WTC11 (cell line): ENCODE results near the gene TRIM69. TPM values are rescaled to one million over a fixed set of nuclear protein-coding genes. Genes with fewer than 3 reads are reported as not detected.

Experiments used
- ATAC-seq: fragments of 200-7000 bp; cut with Tn5 transposase; 2 replicates; pipeline ENCODE4 v1.10.0; 2021; ENCODE audit warnings: mild to moderate bottlenecking, moderate library complexity
- CTCF ChIA-PET: fragments of 300-600 bp; sonication (Branson Sonifier 250); formaldehyde crosslinking; loops from one replicate; lab custom pipeline; 2021; ENCODE audit warnings: antibody characterized with exemption; lab: Charles Lee
- POLR2A ChIA-PET: fragments of 350-600 bp; sonication (Branson Sonifier 250); formaldehyde crosslinking; loops from one replicate; lab custom pipeline; 2021; ENCODE audit warnings: antibody characterized with exemption; lab: Charles Lee
- DNase-seq: peaks from one replicate; pipeline ENCODE4 v3.0.0; 2021; ENCODE audit warnings: low spot score
- H3K27ac Mint-ChIP-seq: 2 replicates; pipeline ENCODE4 v1.8.0; 2021; ENCODE audit warnings: mixed read lengths
- H3K27me3 Mint-ChIP-seq: 2 replicates; pipeline ENCODE4 v1.8.0; 2021; ENCODE audit warnings: low read depth, mild to moderate bottlenecking, moderate library complexity, mixed read lengths
- H3K36me3 Mint-ChIP-seq: 2 replicates; pipeline ENCODE4 v1.8.0; 2021; ENCODE audit warnings: mixed read lengths
- H3K4me1 Mint-ChIP-seq: 2 replicates; pipeline ENCODE4 v1.8.0; 2022; ENCODE audit warnings: mixed read lengths
- H3K4me3 Mint-ChIP-seq: 2 replicates; pipeline ENCODE4 v1.8.0; 2021; ENCODE audit warnings: mild to moderate bottlenecking, moderate library complexity, mixed read lengths
- H3K9me3 Mint-ChIP-seq: 2 replicates; pipeline ENCODE4 v1.8.0; 2021; ENCODE audit warnings: mixed read lengths
- ATF1 ChIP-seq: sonication (generic); formaldehyde crosslinking; IDR thresholded peaks from 2 replicates; pipeline ENCODE4 v1.8.1; 2023; ENCODE audit warnings: mild to moderate bottlenecking, moderate library complexity, missing genetic modification reagents
- CREB1 ChIP-seq: sonication (generic); formaldehyde crosslinking; IDR thresholded peaks from 2 replicates; pipeline ENCODE4 v1.8.0; 2023; ENCODE audit warnings: mild to moderate bottlenecking, missing genetic modification reagents
- FOXP1 ChIP-seq: sonication (generic); formaldehyde crosslinking; IDR thresholded peaks from 2 replicates; pipeline ENCODE4 v1.8.0; 2022; ENCODE audit warnings: missing genetic modification reagents, mild to moderate bottlenecking, moderate library complexity, borderline replicate concordance
- MYBL2 ChIP-seq: sonication (generic); formaldehyde crosslinking; IDR thresholded peaks from 2 replicates; pipeline ENCODE4 v1.8.1; 2023; ENCODE audit warnings: mild to moderate bottlenecking, moderate library complexity, missing genetic modification reagents
- NFE2L1 ChIP-seq: sonication (generic); formaldehyde crosslinking; IDR thresholded peaks from 2 replicates; pipeline ENCODE4 v1.8.1; 2023; ENCODE audit warnings: missing genetic modification reagents
- NR1H2 ChIP-seq: sonication (generic); formaldehyde crosslinking; IDR thresholded peaks from 2 replicates; pipeline ENCODE4 v1.9.0; 2021; ENCODE audit warnings: mild to moderate bottlenecking, moderate library complexity, missing genetic modification reagents
- NR2C2 ChIP-seq: sonication (generic); formaldehyde crosslinking; IDR thresholded peaks from 2 replicates; pipeline ENCODE4 v1.8.0; 2022; ENCODE audit warnings: mild to moderate bottlenecking, missing genetic modification reagents
- OVOL2 ChIP-seq: fragments of 250-450 bp; sonication (Bioruptor Pico); IDR thresholded peaks from 2 replicates; pipeline ENCODE4 v1.9.0; 2021; ENCODE audit warnings: mild to moderate bottlenecking, borderline replicate concordance
- PRRX2 ChIP-seq: fragments of 250-450 bp; sonication (Bioruptor Pico); IDR thresholded peaks from 2 replicates; pipeline ENCODE4 v1.8.0; 2021; ENCODE audit warnings: mild to moderate bottlenecking
- RELA ChIP-seq: sonication (generic); formaldehyde crosslinking; IDR thresholded peaks from 2 replicates; pipeline ENCODE4 v1.8.1; 2022; ENCODE audit warnings: missing genetic modification reagents, mild to moderate bottlenecking, borderline replicate concordance
- TP53 ChIP-seq: sonication (generic); formaldehyde crosslinking; IDR thresholded peaks from 2 replicates; pipeline ENCODE4 v1.8.1; 2023; ENCODE audit warnings: mild to moderate bottlenecking, missing genetic modification reagents
- ZNF232 ChIP-seq: sonication (generic); formaldehyde crosslinking; IDR thresholded peaks from 2 replicates; pipeline ENCODE4 v1.8.0; 2022; ENCODE audit warnings: mild to moderate bottlenecking, missing genetic modification reagents
- ZNF671 ChIP-seq: fragments of 250-450 bp; sonication (Bioruptor Pico); IDR thresholded peaks from 2 replicates; pipeline ENCODE4 v1.8.0; 2021; ENCODE audit warnings: mild to moderate bottlenecking
- total RNA-seq: library from RNA; stranded (reverse); gene quantifications from 3 replicates; pipeline ENCODE4 v1.2.3, GENCODE V29; 2021
- TF ChIP-seq, protein P1 (sequence below): sonication (generic); formaldehyde crosslinking; IDR thresholded peaks from 2 replicates; pipeline ENCODE4 v1.8.1; 2023; ENCODE audit warnings: mild to moderate bottlenecking, moderate library complexity, missing genetic modification reagents
- TF ChIP-seq, protein P2 (sequence below): sonication (generic); formaldehyde crosslinking; IDR thresholded peaks from 2 replicates; pipeline ENCODE4 v1.8.0; 2023; ENCODE audit warnings: mild to moderate bottlenecking, missing genetic modification reagents
- TF ChIP-seq, protein P3 (sequence below): sonication (generic); formaldehyde crosslinking; IDR thresholded peaks from 2 replicates; pipeline ENCODE4 v1.8.1; 2022; ENCODE audit warnings: missing genetic modification reagents, borderline replicate concordance
- TF ChIP-seq, protein P4 (sequence below): sonication (generic); formaldehyde crosslinking; IDR thresholded peaks from 2 replicates; pipeline ENCODE4 v1.8.1; 2022; ENCODE audit warnings: mild to moderate bottlenecking, moderate library complexity, missing genetic modification reagents

TRIM69 gene
- total RNA-seq, 1 experiment from 2014 or later = 10.4 TPM

DNA sequence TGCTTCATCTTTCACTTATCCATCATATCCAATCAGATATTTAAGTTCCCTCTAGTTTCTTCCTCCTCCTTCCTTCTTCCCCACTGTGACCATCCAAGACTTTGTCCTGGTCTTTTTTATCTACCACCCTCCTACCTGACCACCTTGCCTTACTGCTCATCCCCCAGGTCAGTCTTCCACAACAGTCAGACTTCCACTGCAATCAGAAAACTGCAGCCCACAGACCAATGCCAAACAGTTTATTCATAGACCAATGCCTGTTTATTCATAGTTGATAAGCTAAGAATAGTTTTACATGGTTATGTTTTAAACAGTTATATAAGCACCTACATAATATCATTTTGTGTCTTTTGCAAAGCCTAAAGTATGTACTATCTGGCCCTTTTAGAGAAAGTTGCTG is 65.5 kb downstream of the TRIM69 start:
- Mint-ChIP-seq H3K27ac (no peak overlapping the region), H3K27me3 (no peaks in the 10 kb centered on the region; the same call in 1 of the 2 replicates), H3K4me1 (no peaks in the 10 kb centered on the region), H3K4me3 (no peak overlapping the region), H3K9me3 (peaks cover 5% of the 10 kb centered on the region; the same call in 1 of the 2 replicates), H3K36me3 (no peaks in the 10 kb centered on the region)
- DNase-seq (no peak), ATAC-seq (no peak)
- no peak for TF ChIP-seq OVOL2 (CRISPR knock-in tag)
- TF ChIP-seq, protein P1, sequence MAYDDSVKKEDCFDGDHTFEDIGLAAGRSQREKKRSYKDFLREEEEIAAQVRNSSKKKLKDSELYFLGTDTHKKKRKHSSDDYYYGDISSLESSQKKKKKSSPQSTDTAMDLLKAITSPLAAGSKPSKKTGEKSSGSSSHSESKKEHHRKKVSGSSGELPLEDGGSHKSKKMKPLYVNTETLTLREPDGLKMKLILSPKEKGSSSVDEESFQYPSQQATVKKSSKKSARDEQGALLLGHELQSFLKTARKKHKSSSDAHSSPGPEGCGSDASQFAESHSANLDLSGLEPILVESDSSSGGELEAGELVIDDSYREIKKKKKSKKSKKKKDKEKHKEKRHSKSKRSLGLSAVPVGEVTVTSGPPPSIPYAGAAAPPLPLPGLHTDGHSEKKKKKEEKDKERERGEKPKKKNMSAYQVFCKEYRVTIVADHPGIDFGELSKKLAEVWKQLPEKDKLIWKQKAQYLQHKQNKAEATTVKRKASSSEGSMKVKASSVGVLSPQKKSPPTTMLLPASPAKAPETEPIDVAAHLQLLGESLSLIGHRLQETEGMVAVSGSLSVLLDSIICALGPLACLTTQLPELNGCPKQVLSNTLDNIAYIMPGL (CRISPR knock-in tag) = no peak
- TF ChIP-seq RELA (CRISPR knock-in tag) = no peak
- no peak for TF ChIP-seq ZNF232 (CRISPR knock-in tag)
- TF ChIP-seq NFE2L1 (CRISPR knock-in tag) = no peak
- TF ChIP-seq, protein P2, sequence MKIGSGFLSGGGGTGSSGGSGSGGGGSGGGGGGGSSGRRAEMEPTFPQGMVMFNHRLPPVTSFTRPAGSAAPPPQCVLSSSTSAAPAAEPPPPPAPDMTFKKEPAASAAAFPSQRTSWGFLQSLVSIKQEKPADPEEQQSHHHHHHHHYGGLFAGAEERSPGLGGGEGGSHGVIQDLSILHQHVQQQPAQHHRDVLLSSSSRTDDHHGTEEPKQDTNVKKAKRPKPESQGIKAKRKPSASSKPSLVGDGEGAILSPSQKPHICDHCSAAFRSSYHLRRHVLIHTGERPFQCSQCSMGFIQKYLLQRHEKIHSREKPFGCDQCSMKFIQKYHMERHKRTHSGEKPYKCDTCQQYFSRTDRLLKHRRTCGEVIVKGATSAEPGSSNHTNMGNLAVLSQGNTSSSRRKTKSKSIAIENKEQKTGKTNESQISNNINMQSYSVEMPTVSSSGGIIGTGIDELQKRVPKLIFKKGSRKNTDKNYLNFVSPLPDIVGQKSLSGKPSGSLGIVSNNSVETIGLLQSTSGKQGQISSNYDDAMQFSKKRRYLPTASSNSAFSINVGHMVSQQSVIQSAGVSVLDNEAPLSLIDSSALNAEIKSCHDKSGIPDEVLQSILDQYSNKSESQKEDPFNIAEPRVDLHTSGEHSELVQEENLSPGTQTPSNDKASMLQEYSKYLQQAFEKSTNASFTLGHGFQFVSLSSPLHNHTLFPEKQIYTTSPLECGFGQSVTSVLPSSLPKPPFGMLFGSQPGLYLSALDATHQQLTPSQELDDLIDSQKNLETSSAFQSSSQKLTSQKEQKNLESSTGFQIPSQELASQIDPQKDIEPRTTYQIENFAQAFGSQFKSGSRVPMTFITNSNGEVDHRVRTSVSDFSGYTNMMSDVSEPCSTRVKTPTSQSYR (CRISPR knock-in tag) = no peak
- no peak for TF ChIP-seq NR1H2 (CRISPR knock-in tag)
- TF ChIP-seq ZNF671 (CRISPR knock-in tag) = no peak
- TF ChIP-seq TP53 (CRISPR knock-in tag) = no peak
- TF ChIP-seq, protein P3, sequence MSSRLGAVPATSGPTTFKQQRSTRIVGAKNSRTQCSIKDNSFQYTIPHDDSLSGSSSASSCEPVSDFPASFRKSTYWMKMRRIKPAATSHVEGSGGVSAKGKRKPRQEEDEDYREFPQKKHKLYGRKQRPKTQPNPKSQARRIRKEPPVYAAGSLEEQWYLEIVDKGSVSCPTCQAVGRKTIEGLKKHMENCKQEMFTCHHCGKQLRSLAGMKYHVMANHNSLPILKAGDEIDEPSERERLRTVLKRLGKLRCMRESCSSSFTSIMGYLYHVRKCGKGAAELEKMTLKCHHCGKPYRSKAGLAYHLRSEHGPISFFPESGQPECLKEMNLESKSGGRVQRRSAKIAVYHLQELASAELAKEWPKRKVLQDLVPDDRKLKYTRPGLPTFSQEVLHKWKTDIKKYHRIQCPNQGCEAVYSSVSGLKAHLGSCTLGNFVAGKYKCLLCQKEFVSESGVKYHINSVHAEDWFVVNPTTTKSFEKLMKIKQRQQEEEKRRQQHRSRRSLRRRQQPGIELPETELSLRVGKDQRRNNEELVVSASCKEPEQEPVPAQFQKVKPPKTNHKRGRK (CRISPR knock-in tag) = no peak
- ChIA-PET CTCF (no interaction called here), POLR2A (no interaction called here)

DNA sequence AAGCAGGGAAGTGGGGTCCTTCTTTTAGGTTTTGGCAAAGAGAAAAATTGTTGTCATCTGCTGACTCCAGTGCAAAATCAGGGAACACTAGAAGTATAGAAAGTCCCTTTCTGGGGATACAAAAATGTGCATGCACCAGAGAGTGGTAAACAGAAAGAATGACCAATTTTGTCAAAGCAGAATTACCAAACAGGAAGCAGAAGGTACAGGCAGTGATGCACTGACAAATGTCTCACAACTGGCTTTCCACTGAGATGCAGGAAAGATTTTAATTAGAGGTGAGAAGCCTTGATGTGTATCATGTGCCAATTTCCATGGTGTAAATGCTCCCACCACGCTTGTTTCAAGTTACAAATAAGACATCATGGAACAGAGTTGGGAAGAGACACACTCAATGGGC is 66.0 kb downstream of the TRIM69 start:
- no peak for DNase-seq
- Mint-ChIP-seq H3K27me3 (no peaks in the 10 kb centered on the region; the same call in 1 of the 2 replicates), H3K36me3 (no peaks in the 10 kb centered on the region), H3K27ac (no peak overlapping the region), H3K4me3 (no peak overlapping the region), H3K9me3 (peaks cover 5% of the 10 kb centered on the region; the same call in 1 of the 2 replicates), H3K4me1 (no peaks in the 10 kb centered on the region)
- TF ChIP-seq NR2C2 = no peak
- TF ChIP-seq PRRX2 (CRISPR knock-in tag) = no peak
- TF ChIP-seq ZNF671 (CRISPR knock-in tag) = no peak
- TF ChIP-seq, protein P4, sequence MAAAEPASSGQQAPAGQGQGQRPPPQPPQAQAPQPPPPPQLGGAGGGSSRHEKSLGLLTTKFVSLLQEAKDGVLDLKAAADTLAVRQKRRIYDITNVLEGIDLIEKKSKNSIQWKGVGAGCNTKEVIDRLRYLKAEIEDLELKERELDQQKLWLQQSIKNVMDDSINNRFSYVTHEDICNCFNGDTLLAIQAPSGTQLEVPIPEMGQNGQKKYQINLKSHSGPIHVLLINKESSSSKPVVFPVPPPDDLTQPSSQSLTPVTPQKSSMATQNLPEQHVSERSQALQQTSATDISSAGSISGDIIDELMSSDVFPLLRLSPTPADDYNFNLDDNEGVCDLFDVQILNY (CRISPR knock-in tag) = no peak
- TF ChIP-seq ATF1 (CRISPR knock-in tag) = no peak
- no peak for TF ChIP-seq CREB1 (CRISPR knock-in tag)
- TF ChIP-seq MYBL2 (CRISPR knock-in tag) = no peak
- no peak for TF ChIP-seq FOXP1 (CRISPR knock-in tag)
- no peak for ATAC-seq
- ChIA-PET POLR2A (no interaction called here), CTCF (no interaction called here)
